ENCODE measurements around the gene RTN4RL1. TPM values are rescaled to one million over a fixed set of nuclear protein-coding genes. Genes with fewer than 3 reads are reported as not detected.

The RTN4RL1 gene
- total RNA-seq, 1 experiment from 2014 or later, result 0.80 TPM

DNA sequence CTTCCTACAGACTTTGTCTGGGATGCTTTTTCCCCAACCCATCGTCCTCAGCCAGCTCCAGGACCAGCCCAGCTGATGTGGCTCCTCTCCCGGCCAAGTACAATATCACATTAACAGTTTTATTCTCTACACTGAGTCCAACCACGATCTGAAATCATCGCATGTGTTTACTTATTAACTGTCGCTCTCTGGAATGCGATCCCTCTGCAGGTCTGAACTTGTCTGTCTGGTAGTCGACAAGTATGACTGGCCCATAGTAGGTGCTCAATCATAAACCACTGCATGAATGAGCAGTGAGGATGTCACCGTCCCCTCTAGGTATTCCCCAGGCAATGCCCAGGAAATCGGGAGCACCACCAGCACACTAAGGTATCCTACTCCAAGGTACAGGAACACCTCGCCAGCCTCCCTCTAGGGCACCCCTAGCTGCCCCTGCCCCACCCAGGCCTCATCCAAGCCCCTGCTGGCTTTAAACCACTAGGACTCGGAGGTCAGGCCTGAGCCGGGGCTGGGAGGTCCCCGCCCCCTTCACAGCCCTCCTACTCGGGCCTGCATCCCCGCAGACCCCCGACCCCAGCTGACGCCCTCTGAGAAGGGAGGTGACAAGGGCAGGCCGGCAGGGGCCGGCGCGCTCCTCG, 27.7 kb downstream of the RTN4RL1 start:
- ATAC-seq, result peak; percentile 37; the same call in 1 of the 2 replicates
- Histone ChIP-seq H3K4me1 (ENCODE audit: control insufficient read depth, insufficient read depth, low read length) (peaks cover 13% of the 10 kb centered on the region; the same call in 1 of the 2 replicates), H3K4me3 (ENCODE audit: low read depth in 2 of 2, low read length in 2 of 2) (no peak overlapping the region), H3K9me3 (ENCODE audit: control insufficient read depth, insufficient read depth, low read depth, low read length) (no peaks in the 10 kb centered on the region), H3K27ac (ENCODE audit: low read length) (no peak overlapping the region), H3K36me3 (ENCODE audit: control insufficient read depth, insufficient read depth, low read length) (no peaks in the 10 kb centered on the region), H3K27me3 (ENCODE audit: control insufficient read depth, insufficient read depth, low read length) (no peaks in the 10 kb centered on the region)
- ChIA-PET CTCF (no interaction called here), POLR2A (interaction anchor here (0.6 kb wide), 1 partner anchor 209 kb away, joined by 3 read pairs; no protein-coding TSS in a partner anchor)
- no peak for DNase-seq (ENCODE audit: low read depth, low spot score)
- in situ Hi-C loops (cut with HindIII; ENCODE audit: low pct_unique_long_range_greater_than_20kb, low sequenced_read_pairs) (no loop called here), intact Hi-C loops (cut with micrococcal nuclease; ENCODE audit: unreplicated experiment) (no loop called here)
- no TSS peak for BruUV-seq (replicated peaks)
- TF ChIP-seq, protein P1, sequence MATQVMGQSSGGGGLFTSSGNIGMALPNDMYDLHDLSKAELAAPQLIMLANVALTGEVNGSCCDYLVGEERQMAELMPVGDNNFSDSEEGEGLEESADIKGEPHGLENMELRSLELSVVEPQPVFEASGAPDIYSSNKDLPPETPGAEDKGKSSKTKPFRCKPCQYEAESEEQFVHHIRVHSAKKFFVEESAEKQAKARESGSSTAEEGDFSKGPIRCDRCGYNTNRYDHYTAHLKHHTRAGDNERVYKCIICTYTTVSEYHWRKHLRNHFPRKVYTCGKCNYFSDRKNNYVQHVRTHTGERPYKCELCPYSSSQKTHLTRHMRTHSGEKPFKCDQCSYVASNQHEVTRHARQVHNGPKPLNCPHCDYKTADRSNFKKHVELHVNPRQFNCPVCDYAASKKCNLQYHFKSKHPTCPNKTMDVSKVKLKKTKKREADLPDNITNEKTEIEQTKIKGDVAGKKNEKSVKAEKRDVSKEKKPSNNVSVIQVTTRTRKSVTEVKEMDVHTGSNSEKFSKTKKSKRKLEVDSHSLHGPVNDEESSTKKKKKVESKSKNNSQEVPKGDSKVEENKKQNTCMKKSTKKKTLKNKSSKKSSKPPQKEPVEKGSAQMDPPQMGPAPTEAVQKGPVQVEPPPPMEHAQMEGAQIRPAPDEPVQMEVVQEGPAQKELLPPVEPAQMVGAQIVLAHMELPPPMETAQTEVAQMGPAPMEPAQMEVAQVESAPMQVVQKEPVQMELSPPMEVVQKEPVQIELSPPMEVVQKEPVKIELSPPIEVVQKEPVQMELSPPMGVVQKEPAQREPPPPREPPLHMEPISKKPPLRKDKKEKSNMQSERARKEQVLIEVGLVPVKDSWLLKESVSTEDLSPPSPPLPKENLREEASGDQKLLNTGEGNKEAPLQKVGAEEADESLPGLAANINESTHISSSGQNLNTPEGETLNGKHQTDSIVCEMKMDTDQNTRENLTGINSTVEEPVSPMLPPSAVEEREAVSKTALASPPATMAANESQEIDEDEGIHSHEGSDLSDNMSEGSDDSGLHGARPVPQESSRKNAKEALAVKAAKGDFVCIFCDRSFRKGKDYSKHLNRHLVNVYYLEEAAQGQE (IDR thresholded peaks at IDR 0.05; ENCODE audit: insufficient read depth in 1 of 2, low read depth in 2 of 2, low read length in 1 of 2), result no peak
- TF ChIP-seq, protein P2, sequence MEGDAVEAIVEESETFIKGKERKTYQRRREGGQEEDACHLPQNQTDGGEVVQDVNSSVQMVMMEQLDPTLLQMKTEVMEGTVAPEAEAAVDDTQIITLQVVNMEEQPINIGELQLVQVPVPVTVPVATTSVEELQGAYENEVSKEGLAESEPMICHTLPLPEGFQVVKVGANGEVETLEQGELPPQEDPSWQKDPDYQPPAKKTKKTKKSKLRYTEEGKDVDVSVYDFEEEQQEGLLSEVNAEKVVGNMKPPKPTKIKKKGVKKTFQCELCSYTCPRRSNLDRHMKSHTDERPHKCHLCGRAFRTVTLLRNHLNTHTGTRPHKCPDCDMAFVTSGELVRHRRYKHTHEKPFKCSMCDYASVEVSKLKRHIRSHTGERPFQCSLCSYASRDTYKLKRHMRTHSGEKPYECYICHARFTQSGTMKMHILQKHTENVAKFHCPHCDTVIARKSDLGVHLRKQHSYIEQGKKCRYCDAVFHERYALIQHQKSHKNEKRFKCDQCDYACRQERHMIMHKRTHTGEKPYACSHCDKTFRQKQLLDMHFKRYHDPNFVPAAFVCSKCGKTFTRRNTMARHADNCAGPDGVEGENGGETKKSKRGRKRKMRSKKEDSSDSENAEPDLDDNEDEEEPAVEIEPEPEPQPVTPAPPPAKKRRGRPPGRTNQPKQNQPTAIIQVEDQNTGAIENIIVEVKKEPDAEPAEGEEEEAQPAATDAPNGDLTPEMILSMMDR (IDR thresholded peaks at IDR 0.05), result no peak
- TF ChIP-seq SIN3A (IDR thresholded peaks at IDR 0.05; ENCODE audit: borderline replicate concordance, insufficient read depth, low read depth, low read length), result no peak
- TF ChIP-seq POLR2AphosphoS5 (IDR thresholded peaks at IDR 0.05; ENCODE audit: low read depth, low read length), result no peak
- TF ChIP-seq TCF7L2 (IDR thresholded peaks at IDR 0.05; ENCODE audit: low read depth, low read length), result no peak

DNA sequence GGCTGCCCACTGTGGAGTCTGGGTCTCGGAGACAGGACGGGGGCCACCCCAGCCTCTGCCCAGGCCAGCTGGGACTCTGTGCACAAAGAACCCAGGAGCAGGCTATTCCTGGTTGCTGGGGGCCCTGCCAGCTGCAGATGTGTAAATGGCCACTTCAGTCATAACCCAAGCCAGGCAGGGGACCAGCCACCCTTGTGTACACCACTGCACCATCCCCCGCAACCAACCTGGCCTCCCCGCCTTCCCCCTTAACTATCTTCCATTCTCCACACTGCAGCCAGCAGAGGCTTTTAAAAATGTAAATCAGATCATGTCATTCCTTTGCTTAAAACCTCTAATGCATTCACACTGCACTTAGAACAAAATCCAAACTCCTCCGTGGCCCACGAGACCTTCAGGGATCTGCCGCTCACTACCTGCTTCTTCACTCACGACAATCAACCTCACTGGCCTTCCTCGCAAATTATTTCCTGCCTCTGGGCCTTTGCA, 28.3 kb downstream of the RTN4RL1 start:
- no peaks in the 10 kb centered on the region for H3K27me3 ChIP-seq (ENCODE audit: control insufficient read depth, insufficient read depth, low read length)
- in situ Hi-C loops (cut with HindIII; ENCODE audit: low pct_unique_long_range_greater_than_20kb, low sequenced_read_pairs), result no loop called here
- intact Hi-C loops (cut with micrococcal nuclease; ENCODE audit: unreplicated experiment), result no loop called here
- H3K36me3 ChIP-seq (ENCODE audit: control insufficient read depth, insufficient read depth, low read length), result no peaks in the 10 kb centered on the region
- CTCF ChIA-PET, result no interaction called here
- no peak overlapping the region for H3K4me3 ChIP-seq (ENCODE audit: low read depth in 2 of 2, low read length in 2 of 2)
- no peaks in the 10 kb centered on the region for H3K9me3 ChIP-seq (ENCODE audit: control insufficient read depth, insufficient read depth, low read depth, low read length)
- BruUV-seq (replicated peaks), result no TSS peak
- no peak for DNase-seq (ENCODE audit: low read depth, low spot score)
- H3K27ac ChIP-seq (ENCODE audit: low read length), result no peak overlapping the region
- POLR2A ChIA-PET, result interaction anchor here (0.6 kb wide), 1 partner anchor 209 kb away, joined by 3 read pairs; no protein-coding TSS in a partner anchor
- no peak for ATAC-seq
- peaks cover 13% of the 10 kb centered on the region; the same call in 1 of the 2 replicates for H3K4me1 ChIP-seq (ENCODE audit: control insufficient read depth, insufficient read depth, low read length)
- TF ChIP-seq TCF7L2 (IDR thresholded peaks at IDR 0.05; ENCODE audit: low read depth, low read length), result no peak
- TF ChIP-seq, protein P1 (IDR thresholded peaks at IDR 0.05; ENCODE audit: insufficient read depth in 1 of 2, low read depth in 2 of 2, low read length in 1 of 2), result no peak
- no peak for TF ChIP-seq POLR2AphosphoS5 (IDR thresholded peaks at IDR 0.05; ENCODE audit: low read depth, low read length)
- TF ChIP-seq SIN3A (IDR thresholded peaks at IDR 0.05; ENCODE audit: borderline replicate concordance, insufficient read depth, low read depth, low read length), result no peak
- TF ChIP-seq, protein P2 (IDR thresholded peaks at IDR 0.05), result no peak

All from Panc1 (cell line).